ENCODE measurements around the gene SYT8.
A peak's percentile ranks its signal among the peaks of the same experiment; 100 is the strongest.

The SYT8 gene

GRCh38 chr11:1828542-1828941 lies 6.2 kb upstream of the SYT8 start:
- no peak for DNase-seq (ENCODE audit: low read depth)
- TF ChIP-seq, protein P1, sequence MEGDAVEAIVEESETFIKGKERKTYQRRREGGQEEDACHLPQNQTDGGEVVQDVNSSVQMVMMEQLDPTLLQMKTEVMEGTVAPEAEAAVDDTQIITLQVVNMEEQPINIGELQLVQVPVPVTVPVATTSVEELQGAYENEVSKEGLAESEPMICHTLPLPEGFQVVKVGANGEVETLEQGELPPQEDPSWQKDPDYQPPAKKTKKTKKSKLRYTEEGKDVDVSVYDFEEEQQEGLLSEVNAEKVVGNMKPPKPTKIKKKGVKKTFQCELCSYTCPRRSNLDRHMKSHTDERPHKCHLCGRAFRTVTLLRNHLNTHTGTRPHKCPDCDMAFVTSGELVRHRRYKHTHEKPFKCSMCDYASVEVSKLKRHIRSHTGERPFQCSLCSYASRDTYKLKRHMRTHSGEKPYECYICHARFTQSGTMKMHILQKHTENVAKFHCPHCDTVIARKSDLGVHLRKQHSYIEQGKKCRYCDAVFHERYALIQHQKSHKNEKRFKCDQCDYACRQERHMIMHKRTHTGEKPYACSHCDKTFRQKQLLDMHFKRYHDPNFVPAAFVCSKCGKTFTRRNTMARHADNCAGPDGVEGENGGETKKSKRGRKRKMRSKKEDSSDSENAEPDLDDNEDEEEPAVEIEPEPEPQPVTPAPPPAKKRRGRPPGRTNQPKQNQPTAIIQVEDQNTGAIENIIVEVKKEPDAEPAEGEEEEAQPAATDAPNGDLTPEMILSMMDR (IDR thresholded peaks at IDR 0.05; ENCODE audit: control insufficient read depth, extremely low read depth, insufficient read depth): no peak
- no peak overlapping the region for H3K4me3 ChIP-seq (ENCODE audit: low read depth, low read length)

GRCh38 chr11:1829039-1829820 lies 5.6 kb upstream of the SYT8 start:
- TF ChIP-seq, protein P1 (IDR thresholded peaks at IDR 0.05; ENCODE audit: control insufficient read depth, extremely low read depth, insufficient read depth): no peak
- no peak overlapping the region for H3K4me3 ChIP-seq (ENCODE audit: low read depth, low read length)
- DNase-seq (ENCODE audit: low read depth): no peak

DNA sequence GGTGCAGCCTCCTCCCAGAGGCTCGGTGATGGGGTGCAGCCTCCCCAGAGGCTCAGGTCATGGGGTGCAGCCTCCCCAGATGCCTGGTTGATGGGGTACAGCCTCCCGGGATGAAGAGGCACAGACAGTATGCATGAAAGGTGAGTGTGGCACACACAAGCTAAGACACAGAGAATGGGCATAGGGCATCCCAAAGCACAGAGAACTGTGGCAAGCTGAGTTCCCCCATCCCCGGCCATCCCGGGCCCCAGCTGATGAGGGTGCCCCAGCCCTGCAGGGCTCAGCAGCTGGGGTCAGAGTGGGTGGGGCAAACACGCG lies 4.8 kb upstream of the SYT8 start:
- H3K4me3 ChIP-seq (ENCODE audit: low read depth, low read length): no peak overlapping the region
- TF ChIP-seq, protein P1 (IDR thresholded peaks at IDR 0.05; ENCODE audit: control insufficient read depth, extremely low read depth, insufficient read depth): no peak
- DNase-seq (ENCODE audit: low read depth): no peak

GRCh38 chr11:1830322-1831223 lies 4.2 kb upstream of the SYT8 start:
- no peak overlapping the region for H3K4me3 ChIP-seq (ENCODE audit: low read depth, low read length)
- no peak for DNase-seq (ENCODE audit: low read depth)
- TF ChIP-seq, protein P1 (IDR thresholded peaks at IDR 0.05; ENCODE audit: control insufficient read depth, extremely low read depth, insufficient read depth): no peak

DNA sequence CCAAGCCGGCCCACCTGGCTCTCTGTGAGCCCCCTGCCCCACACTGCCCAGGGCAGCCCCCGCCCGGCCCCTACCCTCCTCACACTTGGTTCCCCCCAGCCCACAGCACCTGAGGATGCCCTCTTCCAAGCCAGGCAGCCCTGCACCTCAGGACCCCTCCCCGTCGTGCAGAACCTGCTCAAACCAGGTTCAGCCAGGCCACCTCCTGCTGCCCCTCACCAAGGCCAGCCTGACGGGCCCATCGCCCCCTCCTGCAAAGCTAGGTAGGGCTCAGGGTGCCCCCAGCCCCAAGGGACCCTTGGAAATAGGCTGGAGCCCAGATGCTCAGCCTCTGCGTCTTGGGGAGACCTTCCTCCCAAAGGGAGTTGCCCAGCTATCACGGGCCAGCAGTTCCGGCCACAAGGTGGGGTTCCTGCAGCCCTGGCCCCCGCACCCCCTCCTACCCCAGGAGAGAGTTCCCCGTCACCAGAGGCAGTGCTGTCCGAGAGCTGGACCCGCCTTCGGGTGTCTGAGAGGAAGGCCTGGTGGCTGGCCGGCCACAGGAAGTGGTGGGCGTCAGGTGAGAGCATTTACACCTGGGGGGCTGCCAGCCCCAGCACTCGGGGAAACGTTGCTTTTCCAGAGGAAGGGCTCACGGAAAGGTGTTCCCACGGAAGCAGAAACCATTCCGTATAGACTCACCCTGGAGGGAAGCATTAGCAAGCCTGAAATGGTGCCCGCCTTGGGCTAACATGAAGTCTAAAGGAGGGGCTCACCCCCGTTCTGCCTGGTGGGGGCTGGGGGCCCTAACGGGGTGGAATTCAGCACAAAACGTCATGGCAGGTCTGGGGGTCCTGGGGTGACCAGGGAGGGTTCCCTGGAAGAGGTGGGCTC lies 3.2 kb upstream of the SYT8 start:
- TF ChIP-seq, protein P1 (IDR thresholded peaks at IDR 0.05; ENCODE audit: control insufficient read depth, extremely low read depth, insufficient read depth): no peak

DNA sequence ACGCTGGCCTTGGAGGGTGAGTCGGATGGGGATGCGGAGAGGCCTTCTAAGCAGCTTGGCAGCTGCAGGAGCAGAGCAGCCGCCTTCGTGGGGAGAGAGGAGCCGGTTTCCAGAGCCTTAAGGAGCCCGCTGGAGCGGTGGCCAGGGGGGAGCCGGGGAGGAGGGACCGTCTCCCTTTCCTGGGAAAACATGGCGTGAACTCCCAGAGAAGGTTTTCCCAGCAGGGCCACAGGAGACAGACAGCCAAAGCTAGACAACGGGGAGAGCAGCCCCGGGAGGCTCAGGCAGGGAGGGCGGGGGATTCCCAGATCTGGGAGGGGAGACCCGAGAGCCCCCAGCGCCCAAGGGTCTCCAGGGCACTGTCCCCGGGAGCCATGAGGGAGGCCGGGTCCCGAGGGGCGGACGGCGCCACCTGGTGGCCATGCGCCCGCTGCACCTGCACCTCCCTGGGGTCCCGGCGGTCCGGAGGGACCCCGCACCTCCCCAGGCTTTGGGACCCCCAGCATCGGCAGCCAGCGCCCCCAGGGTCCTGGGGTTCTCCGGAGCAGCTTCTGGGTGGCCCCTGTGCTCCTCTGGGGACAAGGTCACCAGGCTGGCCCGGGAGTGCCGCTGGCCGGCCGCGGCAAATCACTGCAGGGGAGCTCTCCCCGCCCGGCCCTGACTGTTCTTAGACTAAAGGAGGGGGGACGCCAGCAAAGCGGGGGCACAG lies 2.4 kb upstream of the SYT8 start:
- no peak overlapping the region for H3K4me3 ChIP-seq (ENCODE audit: low read depth, low read length)
- TF ChIP-seq, protein P1 (IDR thresholded peaks at IDR 0.05; ENCODE audit: control insufficient read depth, extremely low read depth, insufficient read depth): peak; percentile 85
- DNase-seq (ENCODE audit: low read depth): no peak

More for the DNA sequence above, 3.2 kb upstream of the SYT8 start:
- no peak overlapping the region for H3K4me3 ChIP-seq (ENCODE audit: low read depth, low read length)
- no peak for DNase-seq (ENCODE audit: low read depth)
